RKO (cell line): Measurements from ENCODE around the gene ST3GAL6.
A peak's percentile ranks its signal among the peaks of the same experiment; 100 is the strongest.

ENCODE experiments used
- DNase-seq: peaks from one replicate; pipeline ENCODE4 v3.0.0-alpha.2; 2016; ENCODE audit warnings: low spot score

The ST3GAL6 gene

GRCh38 chr3:98740324-98740723 is 22.8 kb upstream of the ST3GAL6 start:
- no peak for DNase-seq

GRCh38 chr3:98741121-98741716 is 21.9 kb upstream of the ST3GAL6 start:
- peak; percentile 12 for DNase-seq

GRCh38 chr3:98743071-98743470 is 20.1 kb upstream of the ST3GAL6 start:
- DNase-seq: no peak

GRCh38 chr3:98744283-98744682 is 18.9 kb upstream of the ST3GAL6 start:
- no peak for DNase-seq

GRCh38 chr3:98745718-98746117 is 17.4 kb upstream of the ST3GAL6 start:
- DNase-seq: no peak

- no peak for DNase-seq
Observed at GRCh38 chr3:98746122-98746521, 17.0 kb upstream of the ST3GAL6 start.

- no peak for DNase-seq
Observed at GRCh38 chr3:98746882-98747281, 16.3 kb upstream of the ST3GAL6 start.

- no peak for DNase-seq
Observed at GRCh38 chr3:98750276-98750919, 12.7 kb upstream of the ST3GAL6 start.

GRCh38 chr3:98754483-98754882 is 8.7 kb upstream of the ST3GAL6 start:
- DNase-seq: no peak

- DNase-seq: no peak
Observed at GRCh38 chr3:98755601-98756000, 7.5 kb upstream of the ST3GAL6 start.

- no peak for DNase-seq
Observed at GRCh38 chr3:98759629-98760028, 3.5 kb upstream of the ST3GAL6 start.

- DNase-seq: no peak
Observed at GRCh38 chr3:98761643-98762229, 1.4 kb upstream of the ST3GAL6 start.

- no peak for DNase-seq
Observed at GRCh38 chr3:98763819-98764418, 779 bp downstream of the ST3GAL6 start.

GRCh38 chr3:98764472-98764884 is 1.3 kb downstream of the ST3GAL6 start:
- DNase-seq: no peak

- DNase-seq: no peak
Observed at GRCh38 chr3:98765721-98766120, 2.6 kb downstream of the ST3GAL6 start.

GRCh38 chr3:98766924-98767323 is 3.8 kb downstream of the ST3GAL6 start:
- no peak for DNase-seq

GRCh38 chr3:98768961-98769360 is 5.8 kb downstream of the ST3GAL6 start:
- no peak for DNase-seq

- DNase-seq: no peak
Observed at GRCh38 chr3:98769448-98769847, 6.3 kb downstream of the ST3GAL6 start.

GRCh38 chr3:98770261-98771039 is 7.3 kb downstream of the ST3GAL6 start:
- DNase-seq: no peak

GRCh38 chr3:98772022-98772421 is 8.9 kb downstream of the ST3GAL6 start:
- no peak for DNase-seq

- no peak for DNase-seq
Observed at GRCh38 chr3:98775459-98776139, 12.5 kb downstream of the ST3GAL6 start.

- DNase-seq: no peak
Observed at GRCh38 chr3:98776140-98776493, 13.0 kb downstream of the ST3GAL6 start.
